HEK293 (cell line): ENCODE results near the gene PCSK9.

Experiments used
- CTCF ChIA-PET: fragments of 350-600 bp; formaldehyde crosslinking; extraction: SDS; loops from one replicate; lab custom pipeline; 2021; ENCODE audit warnings: antibody characterized with exemption; lab: Yijun Ruan, JAX
- POLR2A ChIA-PET: fragments of 300-600 bp; formaldehyde crosslinking; extraction: SDS; loops from one replicate; lab custom pipeline; 2020; ENCODE audit warnings: antibody characterized with exemption, inconsistent platforms; lab: Yijun Ruan, JAX
- H3K27ac ChIP-seq: fragments of 200-500 bp; sonication (Bioruptor generic); 2 replicates; pipeline ENCODE4 v1.5.1; 2014; ENCODE audit warnings: low read depth, low read length, control low read depth, inconsistent platforms; ENCODE audit errors: extremely low read depth
- H3K36me3 ChIP-seq, 2 experiments: fragments of 200-500 bp in 1 of 2; sonication (Bioruptor generic) in 1 of 2; 1 replicate in 1 of 2; 2 replicates in 1 of 2; pipeline ENCODE4 v1.5.1; 2014 to 2017; ENCODE audit warnings: inconsistent platforms in 2 of 2, low read length in 2 of 2; ENCODE audit not compliant: control insufficient read depth in 2 of 2, insufficient read depth in 1 of 2
- H3K4me1 ChIP-seq: fragments of 200-500 bp; sonication (Bioruptor generic); 2 replicates; pipeline ENCODE4 v1.5.1; 2014; ENCODE audit warnings: mild to moderate bottlenecking, low read length, inconsistent platforms; ENCODE audit not compliant: control insufficient read depth, insufficient read depth
- H3K4me3 ChIP-seq: 2 replicates; pipeline ENCODE4 v1.5.1; 2011; ENCODE audit warnings: low read depth, mild to moderate bottlenecking, control low read depth, low read length, moderate library complexity
- H3K9me3 ChIP-seq: fragments of 200-500 bp; sonication (Bioruptor generic); 2 replicates; pipeline ENCODE4 v1.5.1; 2014; ENCODE audit warnings: low read depth, low read length, inconsistent platforms; ENCODE audit not compliant: control insufficient read depth, insufficient read depth
- BCL6B ChIP-seq: fragments of 450-650 bp; formaldehyde crosslinking; IDR thresholded peaks from 2 replicates; pipeline ENCODE4 v1.5.1; 2017; ENCODE audit warnings: missing biosample characterization, missing genetic modification characterization
- GLI4 ChIP-seq: fragments of 450-650 bp; formaldehyde crosslinking; IDR thresholded peaks from 2 replicates; pipeline ENCODE4 v1.5.1; 2016; ENCODE audit warnings: missing biosample characterization, missing genetic modification characterization
- SP2 ChIP-seq: fragments of 450-650 bp; formaldehyde crosslinking; IDR thresholded peaks from 2 replicates; pipeline ENCODE4 v1.5.1; 2016; ENCODE audit warnings: missing biosample characterization, missing genetic modification characterization
- TSHZ1 ChIP-seq: fragments of 450-650 bp; formaldehyde crosslinking; IDR thresholded peaks from 2 replicates; pipeline ENCODE4 v1.5.1; 2016; ENCODE audit warnings: missing biosample characterization, missing genetic modification characterization, borderline replicate concordance
- ZBTB21 ChIP-seq: fragments of 450-650 bp; formaldehyde crosslinking; IDR thresholded peaks from 2 replicates; pipeline ENCODE4 v1.5.1; 2017; ENCODE audit warnings: missing biosample characterization, missing genetic modification characterization
- ZBTB49 ChIP-seq: fragments of 450-650 bp; formaldehyde crosslinking; IDR thresholded peaks from 2 replicates; pipeline ENCODE4 v1.5.1; 2016; ENCODE audit warnings: missing biosample characterization, missing genetic modification characterization, low read depth
- ZBTB6 ChIP-seq: fragments of 450-650 bp; formaldehyde crosslinking; IDR thresholded peaks from 2 replicates; pipeline ENCODE4 v1.5.1; 2017; ENCODE audit warnings: missing biosample characterization, missing genetic modification characterization
- ZNF157 ChIP-seq: fragments of 450-650 bp; formaldehyde crosslinking; IDR thresholded peaks from 2 replicates; pipeline ENCODE4 v1.5.1; 2016; ENCODE audit warnings: missing biosample characterization, missing genetic modification characterization
- ZNF19 ChIP-seq: fragments of 450-650 bp; formaldehyde crosslinking; IDR thresholded peaks from 2 replicates; pipeline ENCODE4; 2016; ENCODE audit warnings: missing biosample characterization, missing genetic modification characterization, low read depth
- ZNF23 ChIP-seq: fragments of 450-650 bp; formaldehyde crosslinking; IDR thresholded peaks from 2 replicates; pipeline ENCODE4 v1.5.1; 2016; ENCODE audit warnings: missing biosample characterization, missing genetic modification characterization, borderline replicate concordance
- ZNF311 ChIP-seq: fragments of 450-650 bp; formaldehyde crosslinking; IDR thresholded peaks from 2 replicates; pipeline ENCODE4 v1.5.1; 2017; ENCODE audit warnings: missing biosample characterization, missing genetic modification characterization, borderline replicate concordance
- ZNF398 ChIP-seq: fragments of 450-650 bp; formaldehyde crosslinking; IDR thresholded peaks from 2 replicates; pipeline ENCODE4 v1.5.1; 2017; ENCODE audit warnings: missing biosample characterization, missing genetic modification characterization
- ZNF433 ChIP-seq: fragments of 450-650 bp; formaldehyde crosslinking; IDR thresholded peaks from 2 replicates; pipeline ENCODE4 v1.5.1; 2016; ENCODE audit warnings: missing biosample characterization, missing genetic modification characterization, low read depth
- ZNF596 ChIP-seq: fragments of 450-650 bp; IDR thresholded peaks from 2 replicates; pipeline ENCODE4 v1.5.0; 2018; ENCODE audit warnings: missing biosample characterization, mild to moderate bottlenecking, missing genetic modification characterization, moderate library complexity
- ZNF677 ChIP-seq: fragments of 450-650 bp; IDR thresholded peaks from 2 replicates; pipeline ENCODE4 v1.5.0; 2018; ENCODE audit warnings: missing biosample characterization, mild to moderate bottlenecking, missing genetic modification characterization, moderate library complexity
- ZSCAN4 ChIP-seq: fragments of 450-650 bp; formaldehyde crosslinking; IDR thresholded peaks from 2 replicates; pipeline ENCODE4 v1.5.1; 2017; ENCODE audit warnings: missing biosample characterization, missing genetic modification characterization

PCSK9 gene

GRCh38 chr1:55047611-55048010 is 8.3 kb downstream of the PCSK9 start:
- Histone ChIP-seq H3K9me3 (no peaks in the 10 kb centered on the region), H3K27ac (no peak overlapping the region), H3K4me3 (no peak overlapping the region), H3K36me3 (no peaks in the 10 kb centered on the region), H3K4me1 (no peaks in the 10 kb centered on the region)
- CTCF ChIA-PET: no interaction called here
- TF ChIP-seq ZBTB49 (tag by site-specific recombination) (no peak), ZSCAN4 (no peak), ZNF19 (tag by site-specific recombination) (no peak), ZNF23 (tag by site-specific recombination) (no peak), ZBTB21 (tag by site-specific recombination) (no peak), BCL6B (tag by site-specific recombination) (no peak), ZNF596 (tag by site-specific recombination) (no peak), ZNF311 (tag by site-specific recombination) (no peak), ZBTB6 (tag by site-specific recombination) (no peak), ZNF157 (tag by site-specific recombination) (no peak), SP2 (tag by site-specific recombination) (no peak), TSHZ1 (tag by site-specific recombination) (no peak), GLI4 (tag by site-specific recombination) (no peak), ZNF677 (no peak), ZNF398 (tag by site-specific recombination) (no peak), ZNF433 (tag by site-specific recombination) (no peak)
- POLR2A ChIA-PET: no interaction called here
